ENCODE results near the gene PPM1K.
A peak's percentile ranks its signal among the peaks of the same experiment; 100 is the strongest.

The PPM1K gene

DNA sequence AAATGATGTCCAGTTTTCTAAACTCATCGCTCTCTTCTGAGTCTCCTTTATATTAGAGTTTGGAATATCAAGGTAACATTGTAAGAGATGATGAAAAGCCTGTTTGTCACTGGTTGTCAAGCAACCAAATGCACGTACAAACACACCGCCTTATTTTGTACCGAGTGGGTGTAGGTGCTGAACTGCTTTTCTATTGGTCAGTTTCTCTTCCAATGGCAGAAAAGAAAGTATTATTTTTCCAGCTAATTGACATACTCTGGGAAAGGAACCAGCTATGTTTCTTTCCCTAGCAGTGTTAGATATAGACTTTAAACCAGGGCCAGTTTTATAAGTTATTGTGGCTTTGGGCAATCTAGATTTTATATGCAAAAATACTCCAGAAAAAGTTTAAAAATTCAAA lies 6.6 kb upstream of the PPM1K start:
- no peak overlapping the region for H3K4me3 Mint-ChIP-seq
- no peaks in the 10 kb centered on the region for H3K9me3 Mint-ChIP-seq
- no peaks in the 10 kb centered on the region for H3K36me3 Mint-ChIP-seq (ENCODE audit: low read depth)
- H3K4me1 Mint-ChIP-seq (ENCODE audit: low read depth) = no peaks in the 10 kb centered on the region
- H3K27me3 Mint-ChIP-seq (ENCODE audit: low read depth) = no peaks in the 10 kb centered on the region
- no peak overlapping the region for H3K27ac Mint-ChIP-seq

DNA sequence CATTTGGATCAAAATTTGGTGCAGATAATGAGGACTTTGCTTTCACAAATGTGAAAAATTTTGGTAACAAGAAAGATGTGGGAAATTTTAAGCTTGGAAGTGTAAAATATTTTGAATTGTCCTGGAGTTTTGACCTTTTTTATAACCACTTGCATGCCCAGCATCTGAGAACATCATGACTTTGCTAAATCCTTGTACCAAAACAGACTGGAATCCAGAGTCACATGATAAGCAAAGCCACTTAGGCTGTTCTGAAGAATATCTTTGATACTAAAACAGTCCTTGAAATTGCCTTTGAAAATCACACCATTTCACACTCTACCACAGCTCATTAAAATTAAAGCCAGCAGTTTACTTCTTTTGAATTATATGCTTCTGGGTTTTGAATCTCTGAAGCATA lies 2.5 kb upstream of the PPM1K start:
- no peak overlapping the region for H3K27ac Mint-ChIP-seq
- no peak overlapping the region for H3K4me3 Mint-ChIP-seq
- H3K36me3 Mint-ChIP-seq (ENCODE audit: low read depth) = peaks cover 12% of the 10 kb centered on the region
- H3K27me3 Mint-ChIP-seq (ENCODE audit: low read depth) = no peaks in the 10 kb centered on the region
- H3K4me1 Mint-ChIP-seq (ENCODE audit: low read depth) = peaks cover 16% of the 10 kb centered on the region
- no peaks in the 10 kb centered on the region for H3K9me3 Mint-ChIP-seq

GRCh38 chr4:88285235-88285653 lies 883 bp upstream of the PPM1K start:
- Mint-ChIP-seq H3K4me1 (ENCODE audit: low read depth) (peaks cover 27% of the 10 kb centered on the region), H3K36me3 (ENCODE audit: low read depth) (peaks cover 21% of the 10 kb centered on the region), H3K27ac (peak overlapping the region; percentile 100), H3K9me3 (no peaks in the 10 kb centered on the region), H3K4me3 (peak overlapping the region; percentile 99), H3K27me3 (ENCODE audit: low read depth) (no peaks in the 10 kb centered on the region)

DNA sequence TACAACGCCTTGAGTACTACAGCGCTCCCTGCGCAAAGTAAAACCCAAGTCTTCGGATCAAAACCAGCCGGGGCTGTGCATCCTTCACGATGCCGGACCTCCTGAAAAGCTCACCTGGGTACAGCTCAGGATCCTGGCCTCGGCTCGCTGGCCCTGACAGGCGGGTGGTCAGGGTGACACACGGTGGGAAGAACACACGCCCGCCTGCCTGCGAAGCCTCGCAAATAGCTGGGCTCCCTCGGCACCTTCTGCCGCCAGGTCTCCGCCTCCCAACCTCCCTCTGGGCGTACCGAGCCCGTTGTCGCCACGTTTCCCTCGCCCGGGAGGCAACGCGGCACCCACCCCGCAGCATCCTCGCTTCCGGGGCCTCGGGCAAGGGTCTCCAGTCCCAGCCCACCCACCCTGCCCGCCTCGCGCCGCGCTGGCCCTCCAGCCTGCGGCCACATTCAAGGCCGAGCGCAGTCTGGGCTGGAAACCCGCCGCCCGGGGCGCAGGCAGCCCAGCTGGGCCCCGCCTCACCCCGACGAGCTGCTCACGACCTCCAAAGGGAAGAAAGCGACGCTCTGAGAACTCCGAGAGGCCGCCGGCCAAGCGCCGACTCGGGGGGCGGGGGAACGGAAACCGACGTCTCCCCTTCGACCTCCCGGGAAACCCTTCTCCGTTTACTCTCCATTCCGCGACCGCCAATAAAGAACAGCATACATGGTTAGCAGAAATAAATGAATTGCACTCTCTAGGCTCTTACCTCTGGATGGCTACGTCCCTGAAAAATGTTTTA lies 511 bp downstream of the PPM1K start:
- H3K27me3 Mint-ChIP-seq (ENCODE audit: low read depth) = no peaks in the 10 kb centered on the region
- H3K36me3 Mint-ChIP-seq (ENCODE audit: low read depth) = peaks cover 27% of the 10 kb centered on the region
- H3K4me1 Mint-ChIP-seq (ENCODE audit: low read depth) = peaks cover 34% of the 10 kb centered on the region
- H3K4me3 Mint-ChIP-seq = peak overlapping the region; percentile 99
- no peaks in the 10 kb centered on the region for H3K9me3 Mint-ChIP-seq
- peak overlapping the region; percentile 100 for H3K27ac Mint-ChIP-seq

GRCh38 chr4:88280228-88280795 lies 4.0 kb downstream of the PPM1K start:
- Mint-ChIP-seq H3K9me3 (no peaks in the 10 kb centered on the region), H3K4me3 (peak overlapping the region; percentile 63), H3K36me3 (ENCODE audit: low read depth) (peaks cover 48% of the 10 kb centered on the region), H3K27ac (peak overlapping the region; percentile 29), H3K27me3 (ENCODE audit: low read depth) (no peaks in the 10 kb centered on the region), H3K4me1 (ENCODE audit: low read depth) (peaks cover 48% of the 10 kb centered on the region)

GRCh38 chr4:88277711-88278225 lies 6.6 kb downstream of the PPM1K start:
- Mint-ChIP-seq H3K4me1 (ENCODE audit: low read depth) (peaks cover 47% of the 10 kb centered on the region), H3K27ac (no peak overlapping the region), H3K36me3 (ENCODE audit: low read depth) (peaks cover 45% of the 10 kb centered on the region), H3K27me3 (ENCODE audit: low read depth) (no peaks in the 10 kb centered on the region), H3K9me3 (no peaks in the 10 kb centered on the region), H3K4me3 (no peak overlapping the region)

DNA sequence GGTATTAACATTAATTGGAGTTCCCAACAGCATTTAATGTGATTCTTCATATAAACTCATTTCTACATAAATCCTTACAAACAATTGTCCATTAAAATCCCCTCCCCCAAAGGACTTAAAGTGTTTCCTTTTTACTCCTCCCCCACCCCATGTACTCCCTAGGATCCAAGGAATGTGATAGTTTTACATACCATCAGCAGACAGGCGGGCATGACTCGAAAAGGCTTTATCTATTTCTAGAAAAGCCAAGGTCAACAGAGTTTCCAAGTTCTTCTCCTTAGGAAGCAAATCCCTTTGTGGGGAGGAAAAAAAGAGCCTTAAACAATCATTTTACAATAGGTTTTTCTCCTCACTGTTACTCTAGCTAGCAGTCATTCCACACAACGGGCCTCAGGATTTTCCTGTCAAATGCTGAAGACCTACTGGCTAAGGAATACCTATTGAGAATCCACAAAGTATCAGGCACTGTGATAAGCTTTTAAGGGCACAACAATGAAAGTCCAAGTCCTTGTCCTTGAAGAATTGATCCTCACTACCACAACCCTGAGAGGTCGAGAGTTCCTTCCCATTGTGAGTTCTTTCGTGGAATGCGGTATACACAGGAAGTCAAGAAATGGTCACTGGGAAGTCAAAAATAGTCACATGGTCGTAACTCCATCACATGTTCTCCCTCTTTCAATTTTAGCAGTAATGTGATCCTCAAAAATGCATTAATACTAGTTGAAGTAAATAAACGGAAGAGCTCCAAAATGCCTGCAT lies 7.2 kb downstream of the PPM1K start:
- H3K4me3 Mint-ChIP-seq = no peak overlapping the region

GRCh38 chr4:88275949-88276515 lies 8.3 kb downstream of the PPM1K start:
- H3K27ac Mint-ChIP-seq = no peak overlapping the region
- peaks cover 33% of the 10 kb centered on the region for H3K4me1 Mint-ChIP-seq (ENCODE audit: low read depth)
- peaks cover 50% of the 10 kb centered on the region for H3K36me3 Mint-ChIP-seq (ENCODE audit: low read depth)
- H3K27me3 Mint-ChIP-seq (ENCODE audit: low read depth) = no peaks in the 10 kb centered on the region
- no peaks in the 10 kb centered on the region for H3K9me3 Mint-ChIP-seq
- H3K4me3 Mint-ChIP-seq = no peak overlapping the region

More for the DNA sequence above, 7.2 kb downstream of the PPM1K start:
- Mint-ChIP-seq H3K27ac (peak overlapping the region; percentile 22), H3K27me3 (ENCODE audit: low read depth) (no peaks in the 10 kb centered on the region), H3K36me3 (ENCODE audit: low read depth) (peaks cover 49% of the 10 kb centered on the region), H3K4me1 (ENCODE audit: low read depth) (peaks cover 41% of the 10 kb centered on the region), H3K9me3 (no peaks in the 10 kb centered on the region)

GRCh38 chr4:88275516-88275915 lies 8.8 kb downstream of the PPM1K start:
- Mint-ChIP-seq H3K27ac (no peak overlapping the region), H3K4me1 (ENCODE audit: low read depth) (peaks cover 34% of the 10 kb centered on the region), H3K9me3 (no peaks in the 10 kb centered on the region), H3K4me3 (no peak overlapping the region), H3K36me3 (ENCODE audit: low read depth) (peaks cover 49% of the 10 kb centered on the region), H3K27me3 (ENCODE audit: low read depth) (no peaks in the 10 kb centered on the region)

- peaks cover 37% of the 10 kb centered on the region for H3K36me3 Mint-ChIP-seq (ENCODE audit: low read depth)
- no peak overlapping the region for H3K4me3 Mint-ChIP-seq
- no peaks in the 10 kb centered on the region for H3K9me3 Mint-ChIP-seq
- peaks cover 5% of the 10 kb centered on the region for H3K4me1 Mint-ChIP-seq (ENCODE audit: low read depth)
- H3K27ac Mint-ChIP-seq = no peak overlapping the region
- no peaks in the 10 kb centered on the region for H3K27me3 Mint-ChIP-seq (ENCODE audit: low read depth)
Observed at GRCh38 chr4:88268913-88269312, 15.4 kb downstream of the PPM1K start.

- no peaks in the 10 kb centered on the region for H3K27me3 Mint-ChIP-seq (ENCODE audit: low read depth)
- H3K4me1 Mint-ChIP-seq (ENCODE audit: low read depth) = no peaks in the 10 kb centered on the region
- no peak overlapping the region for H3K27ac Mint-ChIP-seq
- peaks cover 47% of the 10 kb centered on the region for H3K36me3 Mint-ChIP-seq (ENCODE audit: low read depth)
- H3K9me3 Mint-ChIP-seq = no peaks in the 10 kb centered on the region
- H3K4me3 Mint-ChIP-seq = no peak overlapping the region
Observed at GRCh38 chr4:88264336-88264735, 20.0 kb downstream of the PPM1K start.

DNA sequence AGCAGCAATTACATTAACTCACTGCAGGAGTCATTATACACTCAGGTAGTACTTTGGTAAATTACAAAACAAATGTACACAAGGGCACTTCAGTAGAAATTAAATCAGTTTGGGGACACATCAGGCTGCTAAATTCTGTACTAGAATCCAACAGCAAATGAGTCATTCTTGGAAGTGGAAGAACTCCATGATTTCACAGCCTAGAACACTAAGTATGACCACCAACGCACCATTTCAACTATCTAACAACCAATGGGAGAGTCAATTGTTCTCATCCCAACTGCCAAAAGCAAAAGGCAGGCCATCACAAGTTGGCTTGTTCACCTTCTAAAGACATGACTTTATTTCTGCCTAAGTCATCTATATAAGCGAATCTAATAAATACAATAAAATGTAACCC lies 26.6 kb downstream of the PPM1K start:
- no peaks in the 10 kb centered on the region for H3K4me1 Mint-ChIP-seq (ENCODE audit: low read depth)
- no peaks in the 10 kb centered on the region for H3K27me3 Mint-ChIP-seq (ENCODE audit: low read depth)
- H3K36me3 Mint-ChIP-seq (ENCODE audit: low read depth) = peaks cover 19% of the 10 kb centered on the region
- no peak overlapping the region for H3K4me3 Mint-ChIP-seq
- H3K27ac Mint-ChIP-seq = peak overlapping the region; percentile 8
- H3K9me3 Mint-ChIP-seq = no peaks in the 10 kb centered on the region

- H3K4me3 Mint-ChIP-seq = no peak overlapping the region
- no peaks in the 10 kb centered on the region for H3K9me3 Mint-ChIP-seq
- H3K4me1 Mint-ChIP-seq (ENCODE audit: low read depth) = no peaks in the 10 kb centered on the region
- H3K27ac Mint-ChIP-seq = no peak overlapping the region
- no peaks in the 10 kb centered on the region for H3K36me3 Mint-ChIP-seq (ENCODE audit: low read depth)
- peaks cover 5% of the 10 kb centered on the region for H3K27me3 Mint-ChIP-seq (ENCODE audit: low read depth)
Observed at GRCh38 chr4:88255111-88255510, 29.2 kb downstream of the PPM1K start.

- no peak overlapping the region for H3K27ac Mint-ChIP-seq
- peaks cover 2% of the 10 kb centered on the region for H3K4me1 Mint-ChIP-seq (ENCODE audit: low read depth)
- H3K27me3 Mint-ChIP-seq (ENCODE audit: low read depth) = peaks cover 5% of the 10 kb centered on the region
- H3K4me3 Mint-ChIP-seq = no peak overlapping the region
- no peaks in the 10 kb centered on the region for H3K36me3 Mint-ChIP-seq (ENCODE audit: low read depth)
- no peaks in the 10 kb centered on the region for H3K9me3 Mint-ChIP-seq
Observed at GRCh38 chr4:88251924-88252323, 32.4 kb downstream of the PPM1K start.
